B cell (primary cell): ENCODE results near the gene YJEFN3. TPM values are rescaled to one million over a fixed set of nuclear protein-coding genes. Genes with fewer than 3 reads are reported as not detected.

Source experiments
- ATAC-seq: fragments of 200-7000 bp; cut with Tn5 transposase; one replicate; pipeline ENCODE4 v1.10.0; 2021; ENCODE audit warnings: low read depth, mild to moderate bottlenecking, moderate number of reproducible peaks, moderate library complexity
- CTCF ChIA-PET: fragments of 350-600 bp; sonication (Branson Sonifier 250); formaldehyde crosslinking; loops from one replicate; lab custom pipeline; 2021; ENCODE audit warnings: antibody characterized with exemption, inconsistent platforms; lab: Charles Lee
- POLR2A ChIA-PET: fragments of 350-600 bp; sonication (Branson Sonifier 250); formaldehyde crosslinking; loops from one replicate; lab custom pipeline; 2021; ENCODE audit warnings: antibody characterized with exemption; lab: Charles Lee
- DNase-seq: peaks from one replicate; pipeline ENCODE4 v3.0.0; 2013
- H2AFZ ChIP-seq: 2 replicates; pipeline ENCODE4 v1.6.1; 2012; ENCODE audit warnings: mild to moderate bottlenecking, low read depth, low read length; ENCODE audit not compliant: insufficient read depth, poor library complexity, severe bottlenecking
- H3K27ac ChIP-seq, 2 donors: 1 replicate in 1 of 2; 2 replicates in 1 of 2; pipeline ENCODE4 v1.5.1; 2012 to 2013; ENCODE audit warnings: low read length in 2 of 2, mild to moderate bottlenecking in 2 of 2, moderate library complexity in 1 of 2
- H3K27me3 ChIP-seq, 4 experiments: fragments of 200-600 bp in 1 of 4; sonication (generic) in 1 of 4; replicated peaks in 1 of 4; 1 replicate in 2 of 4; 2 replicates in 2 of 4; pipeline versions ENCODE4 v1.6.1 to v1.7.0; 2013 to 2016; ENCODE audit warnings: low read length in 3 of 4, mild to moderate bottlenecking in 2 of 4, mixed read lengths in 1 of 4, moderate library complexity in 1 of 4; ENCODE audit not compliant: insufficient read depth in 4 of 4, control insufficient read depth in 3 of 4; ENCODE audit errors: control extremely low read depth in 1 of 4
- H3K36me3 ChIP-seq, 2 experiments: replicated peaks in 1 of 2; 1 replicate in 1 of 2; 2 replicates in 1 of 2; pipeline versions ENCODE4 v1.6.1 to v1.7.1; 2013; ENCODE audit warnings: low read length in 1 of 2; ENCODE audit not compliant: insufficient read depth in 2 of 2, control insufficient read depth in 1 of 2; ENCODE audit errors: control extremely low read depth in 1 of 2, extremely low read depth in 1 of 2
- H3K4me1 ChIP-seq, 2 donors: fragments of 200-600 bp in 1 of 2; sonication (generic) in 1 of 2; 1 replicate in 1 of 2; 2 replicates in 1 of 2; pipeline versions ENCODE4 v1.5.1 to v1.6.1; 2013 to 2017; ENCODE audit warnings: low read length in 2 of 2; ENCODE audit not compliant: control insufficient read depth in 2 of 2, insufficient read depth in 2 of 2
- H3K4me2 ChIP-seq: replicated peaks from 2 replicates; pipeline ENCODE3; 2012; ENCODE audit warnings: mild to moderate bottlenecking, low read depth, low read length; ENCODE audit not compliant: poor library complexity, severe bottlenecking
- H3K4me3 ChIP-seq, 5 experiments: fragments of 200-600 bp in 1 of 5; sonication (generic) in 1 of 5; 1 replicate in 3 of 5; 2 replicates in 2 of 5; pipeline versions ENCODE4 v1.5.1 to v1.7.0; 2011 to 2016; ENCODE audit warnings: low read length in 4 of 5, mild to moderate bottlenecking in 4 of 5, low read depth in 2 of 5, control low read depth in 1 of 5, moderate library complexity in 1 of 5; ENCODE audit not compliant: insufficient read depth in 1 of 5; ENCODE audit errors: control extremely low read depth in 1 of 5, extremely low read depth in 1 of 5
- H3K79me2 ChIP-seq: fragments of 200-600 bp; sonication (generic); one replicate; pipeline ENCODE4 v1.6.0; 2016; ENCODE audit warnings: low read length; ENCODE audit not compliant: control insufficient read depth, insufficient read depth
- H3K9ac ChIP-seq: fragments of 200-600 bp; sonication (generic); 2 replicates; pipeline ENCODE4 v1.6.1; 2017; ENCODE audit warnings: mild to moderate bottlenecking, low read length, moderate library complexity
- H3K9me3 ChIP-seq, 3 donors: one replicate each; pipeline versions ENCODE4 v1.6.1 to v1.7.1; 2013; ENCODE audit warnings: low read length in 2 of 3; ENCODE audit not compliant: control insufficient read depth in 2 of 3, insufficient read depth in 1 of 3; ENCODE audit errors: control extremely low read depth in 1 of 3
- H4K20me1 ChIP-seq: 2 replicates; pipeline ENCODE4 v1.6.0; 2012; ENCODE audit warnings: mild to moderate bottlenecking, low read length; ENCODE audit not compliant: insufficient read depth, control insufficient read depth, poor library complexity, severe bottlenecking
- H3K27ac Mint-ChIP-seq: one replicate; pipeline ENCODE4 v1.8.0; 2021; ENCODE audit warnings: mixed read lengths
- H3K27me3 Mint-ChIP-seq: one replicate; pipeline ENCODE4 v1.8.0; 2021; ENCODE audit warnings: mixed read lengths
- H3K4me1 Mint-ChIP-seq: one replicate; pipeline ENCODE4 v1.8.0; 2021; ENCODE audit warnings: mixed read lengths
- H3K4me3 Mint-ChIP-seq: one replicate; pipeline ENCODE4 v1.8.0; 2021; ENCODE audit warnings: mixed read lengths
- H3K9me3 Mint-ChIP-seq: one replicate; pipeline ENCODE4 v1.8.0; 2022; ENCODE audit warnings: mixed read lengths; ENCODE audit not compliant: insufficient read depth
- CTCF ChIP-seq: fragments of 200-600 bp; IDR thresholded peaks from one replicate; pipeline ENCODE4 v1.8.0; 2022; ENCODE audit warnings: antibody characterized with exemption, mild to moderate bottlenecking
- EZH2 ChIP-seq: IDR thresholded peaks from 2 replicates; pipeline ENCODE4 v1.6.1; 2012; ENCODE audit warnings: borderline replicate concordance, low read depth, mild to moderate bottlenecking, moderate library complexity, low read length; ENCODE audit not compliant: insufficient read depth, poor library complexity, severe bottlenecking
- WGBS: methylation state at CpG from one replicate; pipeline ENCODE4 v1.1.5; 2013; ENCODE audit warnings: missing lambda C conversion rate; ENCODE audit not compliant: insufficient coverage; 5-methylcytosine and 5-hydroxymethylcytosine counted together
- intact Hi-C: fragments of 100-400 bp; cut with micrococcal nuclease; formaldehyde crosslinking; loops from one replicate; pipeline ENCODE4 v1.10.0; 2022
- polyA plus RNA-seq: library from polyadenylated mRNA; depleted of rRNA; stranded (reverse); fragments of >200 nt; gene quantifications from 2 replicates; pipeline ENCODE4 v1.2.3, GENCODE V29; 2012
- total RNA-seq, 2 donors: library from RNA; stranded (reverse); fragments of 120-200 nt in 1 of 2; gene quantifications; 1 replicate in 1 of 2; 2 replicates in 1 of 2; pipeline versions ENCODE4 v1.2.3 to v1.2.4, GENCODE V29; 2013 to 2022

Gene YJEFN3
- total and polyA plus RNA-seq, 2 donors (not counting 1 experiment from before 2014, with no cell fraction given): 7.1 to 8.8 TPM

DNA sequence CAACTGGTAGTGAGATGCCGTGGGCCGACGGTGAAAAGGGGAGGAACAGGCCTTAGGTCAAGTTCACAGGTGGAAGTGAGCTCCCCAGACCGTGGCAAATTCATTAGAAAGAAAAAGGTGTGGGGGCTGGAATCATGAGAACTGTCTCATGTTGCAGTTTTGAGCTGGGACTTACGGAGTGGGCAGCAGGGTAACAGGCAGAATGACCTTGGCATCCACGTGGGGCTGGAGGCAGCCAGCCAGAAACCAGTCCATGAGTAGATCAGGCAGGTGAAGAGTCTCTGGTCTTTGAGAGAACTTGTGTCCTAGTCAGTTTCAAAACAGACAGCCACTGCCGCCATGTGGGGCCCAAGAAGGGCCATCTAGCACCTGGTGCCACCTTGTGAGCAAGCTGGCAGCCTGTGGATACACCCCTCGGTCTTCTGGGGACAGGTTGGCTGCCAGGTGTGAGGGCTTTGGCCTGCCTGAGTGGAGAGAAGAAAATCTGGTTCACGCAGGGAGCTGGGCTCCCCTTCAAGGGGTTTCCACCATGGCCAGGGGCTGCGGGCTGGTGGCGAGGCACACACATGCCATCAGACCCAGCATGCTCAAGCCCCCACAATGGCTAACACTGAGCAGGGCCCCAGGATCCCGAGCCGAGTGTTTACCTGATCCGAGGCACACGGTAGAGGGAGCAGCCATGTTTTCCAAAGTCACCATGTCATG lies 37.2 kb upstream of the YJEFN3 start:
- Histone ChIP-seq H3K79me2 (peaks cover 74% of the 10 kb centered on the region), H4K20me1 (peaks cover 7% of the 10 kb centered on the region), H2AFZ (no peak overlapping the region), H3K4me3 (no peak overlapping the region), H3K9ac (no peak overlapping the region), H3K9me3 (no peaks in the 10 kb centered on the region), H3K36me3 (peaks cover 0 to 45% of the 10 kb centered on the region in 2 experiments), H3K4me1 (peaks cover 27 to 35% of the 10 kb centered on the region in 2 donors), H3K27ac (no peak overlapping the region), H3K27me3 (no peaks in the 10 kb centered on the region), H3K4me2 (no peak overlapping the region)
- POLR2A ChIA-PET: interaction anchor here (2.2 kb wide), 1 partner anchor 106 kb away, joined by 10 read pairs; no protein-coding TSS in a partner anchor
- ATAC-seq (no peak), DNase-seq (no peak)
- no peak overlapping the region for H3K4me3 Mint-ChIP-seq
- H3K27me3 Mint-ChIP-seq: no peaks in the 10 kb centered on the region
- intact Hi-C loops: no loop called here
- 96% methylated on average over 15 of the region's 15 CpGs for WGBS
- no peak overlapping the region for H3K27ac Mint-ChIP-seq
- H3K4me1 Mint-ChIP-seq: peaks cover 38% of the 10 kb centered on the region
- CTCF ChIA-PET: interaction anchor here (0.5 to 9.6 kb wide), 24 partner anchors 10 to 457 kb away, joined by 3 to 301 read pairs (median 5); partner anchors contain the start of genes GATAD2A, NDUFA13 and TSSK6
- no peak for TF ChIP-seq EZH2
- no peak for TF ChIP-seq CTCF
- H3K9me3 Mint-ChIP-seq: no peaks in the 10 kb centered on the region

GRCh38 chr19:19492026-19492610 lies 36.6 kb upstream of the YJEFN3 start:
- ATAC-seq (no peak), DNase-seq (no peak)
- no peaks in the 10 kb centered on the region for H3K9me3 Mint-ChIP-seq
- peaks cover 27 to 32% of the 10 kb centered on the region in 2 donors for H3K4me1 ChIP-seq
- H3K79me2 ChIP-seq: peaks cover 74% of the 10 kb centered on the region
- no peaks in the 10 kb centered on the region for H3K9me3 ChIP-seq
- peaks cover 7% of the 10 kb centered on the region for H4K20me1 ChIP-seq
- peaks cover 33% of the 10 kb centered on the region for H3K4me1 Mint-ChIP-seq
- intact Hi-C loops: no loop called here
- TF ChIP-seq EZH2: no peak
- TF ChIP-seq CTCF: no peak
- H3K27me3 ChIP-seq: no peaks in the 10 kb centered on the region
- ChIA-PET POLR2A (interaction anchor here (0.6 to 1.2 kb wide), 2 partner anchors 87 to 319 kb away, joined by 3 read pairs; partner anchors contain the start of gene GATAD2A), CTCF (interaction anchor here (0.6 to 9.6 kb wide), 7 partner anchors 11 to 245 kb away, joined by 3 to 301 read pairs (median 13); partner anchors contain the start of genes GATAD2A, NDUFA13 and TSSK6)
- H3K9ac ChIP-seq: no peak overlapping the region
- 97% methylated on average over 13 of the region's 21 CpGs for WGBS
- no peak overlapping the region for H3K27ac ChIP-seq
- H3K4me2 ChIP-seq: no peak overlapping the region
- no peaks in the 10 kb centered on the region for H3K27me3 Mint-ChIP-seq
- no peak overlapping the region for H2AFZ ChIP-seq
- H3K27ac Mint-ChIP-seq: no peak overlapping the region
- peaks cover 0 to 46% of the 10 kb centered on the region in 2 experiments for H3K36me3 ChIP-seq
- no peak overlapping the region for H3K4me3 ChIP-seq
- H3K4me3 Mint-ChIP-seq: no peak overlapping the region
